ENCODE results near the gene NXNL1.
"Not testable (repeated sequence)": the region's sequence is repeated elsewhere in the genome, so short reads cannot be mapped to it uniquely, and the experiment has no call there.

The NXNL1 gene

DNA sequence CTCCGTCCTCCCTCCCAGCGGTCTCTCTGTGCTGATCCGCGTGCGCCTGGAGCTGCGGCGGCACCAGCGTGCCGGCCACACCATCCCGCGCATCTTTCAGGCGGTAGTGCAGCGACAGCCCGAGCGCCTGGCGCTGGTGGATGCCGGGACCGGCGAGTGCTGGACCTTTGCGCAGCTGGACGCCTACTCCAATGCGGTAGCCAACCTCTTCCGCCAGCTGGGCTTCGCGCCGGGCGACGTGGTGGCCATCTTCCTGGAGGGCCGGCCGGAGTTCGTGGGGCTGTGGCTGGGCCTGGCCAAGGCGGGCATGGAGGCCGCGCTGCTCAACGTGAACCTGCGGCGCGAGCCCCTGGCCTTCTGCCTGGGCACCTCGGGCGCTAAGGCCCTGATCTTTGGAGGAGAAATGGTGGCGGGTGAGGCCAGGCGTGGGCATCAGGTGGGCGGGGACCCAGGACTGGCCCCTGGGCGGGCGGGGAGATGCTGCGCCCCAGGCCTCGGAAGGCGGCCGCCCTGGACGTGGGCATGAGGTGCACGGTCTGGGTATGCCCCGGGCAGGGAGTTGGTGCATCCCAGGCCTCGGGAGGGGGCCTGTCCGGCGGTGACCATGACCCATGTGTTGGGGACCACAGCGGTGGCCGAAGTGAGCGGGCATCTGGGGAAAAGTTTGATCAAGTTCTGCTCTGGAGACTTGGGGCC is 26.0 kb upstream of the NXNL1 start:
- DNase-seq: no peak

DNA sequence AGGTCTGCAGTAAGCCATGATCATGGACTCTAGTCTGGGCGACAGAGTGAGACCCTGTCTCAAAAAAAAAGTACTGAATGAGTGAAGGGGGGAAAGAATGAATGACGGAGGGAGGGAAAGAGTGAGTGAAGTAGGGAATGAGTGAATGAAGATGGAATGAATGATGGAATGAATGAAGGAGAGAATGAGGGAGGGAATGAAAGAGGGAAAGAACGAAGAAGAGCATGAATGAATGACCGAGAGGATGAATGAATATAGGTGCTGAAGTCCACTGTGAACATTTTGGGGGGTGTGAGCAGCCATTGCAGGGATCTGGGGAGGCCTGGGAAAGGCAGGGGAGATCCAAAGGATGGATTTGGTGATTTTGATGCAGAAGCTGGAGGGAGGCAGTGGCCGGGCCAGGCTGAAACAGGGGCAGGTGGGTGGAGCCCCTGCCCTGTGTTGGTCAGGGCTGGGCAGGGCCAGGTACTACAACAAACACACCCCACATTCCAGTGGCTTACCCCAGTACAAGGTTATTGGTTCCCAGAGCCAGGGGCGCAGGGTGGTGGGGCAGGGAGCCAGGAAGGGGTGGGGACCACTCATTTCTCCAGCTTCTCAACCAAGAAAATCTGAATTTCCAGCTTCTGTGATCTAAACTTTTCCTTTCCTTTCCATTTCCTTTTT is 23.9 kb upstream of the NXNL1 start:
- no peak for DNase-seq

DNA sequence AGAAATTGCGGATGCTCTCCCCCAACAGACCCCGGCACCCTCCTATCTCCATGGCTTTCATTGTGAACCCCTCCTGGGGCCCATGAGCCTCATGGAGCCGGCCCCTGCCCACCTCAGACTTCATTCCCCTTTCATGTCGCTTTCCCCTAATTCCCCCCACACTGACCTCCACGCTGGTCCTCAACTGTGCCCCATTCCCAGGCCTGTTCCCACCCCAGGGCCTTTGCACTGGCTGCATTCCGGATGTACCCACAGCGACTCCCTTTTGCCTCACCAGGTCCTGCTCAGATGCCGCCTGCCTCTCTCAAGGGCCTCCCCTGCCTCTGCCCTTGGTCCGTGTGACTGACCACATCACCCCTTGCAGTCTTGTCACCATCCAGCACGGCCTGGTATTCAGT is 22.9 kb upstream of the NXNL1 start:
- DNase-seq: no peak

DNA sequence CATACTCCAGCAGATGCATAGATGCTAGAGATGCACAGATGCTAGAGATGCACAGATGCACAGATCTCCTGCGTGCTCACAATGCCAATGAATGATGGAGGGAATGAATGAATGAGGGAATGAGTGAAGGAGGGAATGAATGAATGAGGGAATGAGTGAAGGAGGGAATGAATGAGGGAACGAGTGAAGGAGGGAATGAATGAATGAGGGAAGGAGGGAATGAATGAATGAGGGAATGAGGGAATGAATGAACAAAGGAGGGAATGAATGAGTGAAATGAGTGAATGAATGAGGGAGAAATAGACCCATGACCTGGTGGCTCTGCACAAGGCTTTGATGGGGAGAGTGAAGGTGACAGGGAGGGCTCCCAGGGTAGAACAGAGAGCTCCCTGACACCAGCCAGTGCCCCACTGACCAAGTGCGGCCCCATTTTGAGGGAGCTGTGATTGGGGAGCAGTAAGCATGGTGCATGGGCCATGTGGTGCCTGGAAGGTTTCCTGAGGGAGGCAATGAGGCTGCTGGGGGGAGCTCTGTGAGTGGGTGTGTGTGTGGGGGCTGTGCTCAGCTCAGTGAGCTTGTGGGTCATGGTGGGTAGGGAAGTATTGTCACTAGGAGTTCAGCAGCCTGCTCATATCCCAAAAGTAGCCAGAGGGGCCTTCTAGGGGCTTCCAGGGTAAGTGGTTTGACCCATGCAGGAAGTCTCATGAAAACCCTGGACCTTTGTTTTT is 22.3 kb upstream of the NXNL1 start:
- no peak for DNase-seq

DNA sequence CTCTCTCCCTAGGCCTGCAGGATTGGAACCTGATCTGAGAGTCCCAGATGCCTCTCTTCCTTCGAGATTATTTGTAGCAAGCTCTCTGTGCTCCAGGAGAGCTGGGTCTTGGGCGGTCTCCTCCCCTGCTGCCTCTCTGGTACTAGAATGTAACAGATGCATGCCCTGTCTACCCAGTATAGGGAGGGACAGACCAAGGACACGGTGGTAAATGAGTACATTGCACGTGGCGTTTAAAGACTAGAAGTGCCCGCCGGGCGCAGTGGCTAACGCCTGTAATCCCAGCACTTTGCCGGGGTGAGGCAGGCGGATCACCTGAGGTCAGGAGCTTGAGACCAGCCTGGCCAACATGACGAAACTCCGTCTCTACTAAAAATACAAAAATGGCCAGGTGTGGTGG is 21.3 kb upstream of the NXNL1 start:
- DNase-seq: no peak

DNA sequence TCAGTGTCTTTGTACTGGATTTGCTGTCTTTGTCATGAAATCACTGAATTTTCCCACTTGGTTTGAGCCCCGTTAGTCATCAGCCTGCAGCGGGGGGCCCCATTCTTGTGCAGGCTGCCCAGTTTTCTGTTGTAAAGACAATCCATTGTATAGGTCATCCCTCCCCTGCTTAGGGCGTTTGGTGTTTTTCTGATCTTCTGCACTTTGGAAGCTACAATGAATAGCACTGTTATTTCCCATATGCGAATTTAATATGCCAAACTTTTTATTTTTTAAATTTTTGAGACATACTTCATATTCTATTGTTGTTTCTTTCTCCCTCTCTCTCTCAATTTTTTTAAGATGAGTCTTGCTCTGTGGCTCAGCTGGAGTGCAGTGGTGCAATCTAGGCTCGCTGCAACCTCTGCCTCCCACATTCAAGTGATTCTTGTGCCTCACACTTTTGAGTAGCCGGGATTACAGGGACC is 18.6 kb upstream of the NXNL1 start:
- DNase-seq: no peak

DNA sequence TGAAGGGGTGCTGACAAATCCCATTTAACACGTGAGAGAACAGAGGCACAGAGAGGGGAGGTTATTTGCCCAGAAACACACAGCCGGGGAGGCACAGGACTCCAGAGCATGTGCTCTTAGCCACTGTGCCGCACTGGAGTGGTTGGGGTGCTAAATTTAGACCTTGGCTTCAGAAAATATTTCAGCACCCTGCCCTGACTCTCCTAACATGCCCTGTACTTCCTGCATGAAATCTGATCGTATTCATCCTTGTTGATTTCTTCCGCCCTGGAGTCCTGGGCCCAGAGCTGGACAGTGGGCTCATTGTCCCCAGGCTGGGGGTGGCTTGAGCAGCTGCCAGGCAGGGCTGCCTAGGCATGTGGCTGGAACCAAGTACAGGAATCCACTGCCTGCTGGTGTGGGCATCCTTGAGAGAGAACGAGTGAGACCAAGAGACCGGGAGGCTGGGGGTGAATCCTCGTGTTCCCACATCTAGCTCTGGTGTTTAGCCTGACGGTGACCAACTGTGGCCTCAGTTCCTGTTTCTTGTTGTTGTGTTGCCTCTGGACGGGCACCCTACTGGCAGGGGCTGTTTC is 14.9 kb upstream of the NXNL1 start:
- no peak for DNase-seq

DNA sequence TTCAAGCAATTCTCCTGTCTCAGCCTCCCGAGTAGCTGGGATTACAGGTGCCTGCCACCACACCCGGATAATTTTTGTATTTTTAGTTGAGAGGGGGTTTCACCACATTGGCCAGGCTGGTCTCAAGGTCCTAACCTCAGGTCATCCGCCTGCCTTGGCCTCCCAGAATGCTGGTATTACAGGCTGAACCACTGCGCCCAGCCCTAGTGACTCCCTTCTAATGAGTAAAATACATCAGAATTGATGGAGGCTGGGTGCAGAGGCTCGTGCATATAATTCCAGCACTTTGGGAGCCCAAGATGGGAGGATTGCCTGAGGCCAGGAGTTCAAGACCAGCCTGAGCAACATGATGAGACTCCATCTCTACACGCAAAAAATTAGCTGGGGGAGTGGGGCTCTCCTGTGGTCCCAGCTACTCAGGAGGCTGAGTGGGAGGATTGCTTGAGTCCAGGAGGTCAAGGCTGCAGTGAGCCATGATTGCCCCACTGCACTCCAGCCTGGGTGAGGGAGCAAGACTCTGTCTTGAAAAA is 14.3 kb upstream of the NXNL1 start:
- not testable (repeated sequence) for DNase-seq

DNA sequence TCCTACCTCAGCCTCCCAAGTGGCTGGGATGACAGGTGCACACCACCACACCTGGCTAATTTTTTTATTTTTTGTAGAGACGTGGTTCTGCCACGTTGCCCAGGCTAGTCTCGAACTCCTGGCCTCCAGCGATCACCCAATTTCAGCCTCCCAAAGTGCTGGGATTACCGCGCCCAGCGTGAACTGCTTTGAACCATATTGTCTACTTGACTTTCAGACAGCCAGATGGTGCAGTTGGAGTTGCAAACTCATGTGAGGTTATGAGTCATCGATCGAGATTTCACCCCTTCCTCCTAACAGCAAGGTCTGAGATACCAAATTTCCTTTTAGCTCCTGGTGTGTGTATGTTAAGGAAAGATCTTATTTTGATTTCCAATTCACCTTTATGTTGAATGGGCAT is 12.3 kb upstream of the NXNL1 start:
- no peak for DNase-seq

DNA sequence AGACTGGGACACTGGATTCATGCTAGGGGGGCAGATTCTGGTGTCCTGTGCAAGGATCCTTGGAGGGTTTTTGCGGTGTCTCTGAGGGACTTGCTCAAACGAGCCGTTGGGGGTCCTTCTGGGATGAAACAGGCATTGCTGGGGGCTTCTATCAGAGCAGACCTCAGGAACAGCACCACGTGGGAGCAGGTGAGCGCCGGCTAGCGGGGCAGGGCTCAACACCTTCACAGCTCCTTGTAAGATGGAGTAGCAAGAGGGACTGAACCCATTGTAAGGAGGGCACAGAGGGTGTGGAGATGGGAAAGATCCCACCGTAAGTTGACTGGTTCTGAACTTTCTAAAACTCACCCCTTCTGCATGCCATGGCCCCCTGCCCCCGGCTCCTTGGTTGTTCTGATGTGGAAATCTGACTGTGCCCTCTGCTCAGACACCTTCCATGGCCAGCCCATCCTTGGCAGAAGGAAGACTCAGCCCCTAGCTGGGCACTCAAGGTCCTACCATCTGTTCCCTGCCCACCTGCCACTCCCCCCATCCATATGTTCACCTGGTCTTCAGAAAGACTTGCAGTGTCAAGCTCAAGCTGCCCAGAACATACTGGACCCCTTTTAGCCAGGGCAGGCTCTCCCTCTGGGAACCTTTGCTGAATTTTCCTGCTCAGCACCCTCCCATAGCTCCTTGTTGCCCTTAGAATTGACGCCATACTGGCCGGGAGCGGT is 10.8 kb upstream of the NXNL1 start:
- DNase-seq: no peak

DNA sequence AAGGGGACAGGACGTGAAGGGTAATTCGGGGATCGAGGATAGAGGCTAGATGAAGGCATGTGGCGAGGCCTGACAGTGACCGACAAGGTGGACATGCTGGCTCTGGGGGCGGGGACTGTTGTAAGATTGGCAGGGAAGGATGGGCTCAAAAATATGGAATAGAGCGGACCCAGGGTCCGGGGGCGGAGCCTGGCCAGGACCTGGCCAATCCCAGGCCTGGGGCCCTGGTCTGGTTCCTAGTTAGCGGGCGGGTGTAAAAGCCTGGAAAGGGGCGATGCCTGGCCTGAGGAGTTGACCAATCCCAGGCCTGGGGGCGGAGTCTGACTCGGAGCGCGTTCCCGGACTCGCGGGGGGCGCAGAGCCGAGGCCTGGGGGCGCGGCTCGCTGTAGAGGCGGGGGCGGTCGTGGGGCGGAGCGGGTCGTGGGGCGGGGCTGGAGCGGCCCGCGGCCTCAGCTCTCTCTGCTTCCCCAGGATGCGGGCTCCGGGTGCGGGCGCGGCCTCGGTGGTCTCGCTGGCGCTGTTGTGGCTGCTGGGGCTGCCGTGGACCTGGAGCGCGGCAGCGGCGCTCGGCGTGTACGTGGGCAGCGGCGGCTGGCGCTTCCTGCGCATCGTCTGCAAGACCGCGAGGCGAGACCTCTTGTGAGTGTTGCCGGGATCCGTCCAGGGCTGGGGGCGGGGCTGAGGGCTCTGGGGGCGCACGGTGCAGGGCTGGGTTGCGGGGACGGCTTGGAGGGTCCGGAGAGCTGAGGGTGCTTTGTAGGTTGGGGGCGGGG is 9.5 kb upstream of the NXNL1 start, which contains the start of gene SLC27A1:
Gene SLC27A1, plus strand, starts transcription at position 457 of the 774 bp plus-strand sequence. Its CDS starts 17 bp downstream, at position 474.
- peak; percentile 96 for DNase-seq

DNA sequence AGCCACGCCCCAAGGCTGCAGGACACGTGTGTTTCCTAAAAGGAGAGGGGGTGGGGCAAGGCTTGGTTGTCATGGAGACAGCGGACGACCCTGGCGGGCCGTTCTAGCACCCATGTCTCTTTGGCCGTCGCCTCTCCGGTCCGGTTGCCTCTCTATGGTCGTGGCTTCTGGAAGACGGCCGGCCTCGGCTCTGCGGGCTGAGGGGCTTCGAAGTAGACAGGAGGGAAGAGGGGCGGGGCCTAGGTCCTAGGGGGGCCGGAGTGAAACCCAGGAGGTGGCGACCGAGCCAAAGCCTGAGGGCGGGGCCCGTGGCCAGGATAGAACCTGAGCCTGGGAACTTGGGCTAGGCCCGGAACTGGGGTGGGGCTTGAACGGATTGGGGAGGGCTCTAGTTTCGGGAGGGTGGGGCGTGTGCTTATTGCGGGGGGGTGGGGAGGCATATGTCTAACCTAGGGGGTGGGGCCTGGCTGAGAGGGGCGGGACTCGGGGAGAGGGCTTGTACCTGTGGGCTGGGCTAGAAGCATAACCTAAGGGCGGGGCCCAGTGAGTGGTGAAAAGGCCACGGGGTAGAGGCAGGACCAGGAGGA is 8.8 kb upstream of the NXNL1 start:
- DNase-seq: peak; percentile 91

DNA sequence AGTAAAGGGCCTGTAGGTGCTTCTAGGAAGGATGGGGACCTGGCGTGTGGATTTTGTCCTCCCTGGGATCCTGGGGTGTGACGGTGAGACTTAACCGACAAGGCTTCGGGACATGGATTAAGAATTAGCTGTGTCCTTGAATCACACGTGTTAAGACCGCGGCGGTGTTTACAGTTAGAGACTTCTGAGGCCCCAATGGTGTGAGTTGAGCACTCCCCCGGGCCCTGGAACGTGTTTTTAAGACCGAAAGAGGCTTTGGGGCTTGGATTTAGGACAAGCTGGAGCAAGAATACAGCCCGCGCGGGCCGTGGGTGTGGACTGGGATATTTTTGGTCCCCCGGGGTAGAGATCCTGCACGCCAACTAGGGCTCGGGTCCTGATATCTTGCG is 8.4 kb upstream of the NXNL1 start:
- no peak for DNase-seq

DNA sequence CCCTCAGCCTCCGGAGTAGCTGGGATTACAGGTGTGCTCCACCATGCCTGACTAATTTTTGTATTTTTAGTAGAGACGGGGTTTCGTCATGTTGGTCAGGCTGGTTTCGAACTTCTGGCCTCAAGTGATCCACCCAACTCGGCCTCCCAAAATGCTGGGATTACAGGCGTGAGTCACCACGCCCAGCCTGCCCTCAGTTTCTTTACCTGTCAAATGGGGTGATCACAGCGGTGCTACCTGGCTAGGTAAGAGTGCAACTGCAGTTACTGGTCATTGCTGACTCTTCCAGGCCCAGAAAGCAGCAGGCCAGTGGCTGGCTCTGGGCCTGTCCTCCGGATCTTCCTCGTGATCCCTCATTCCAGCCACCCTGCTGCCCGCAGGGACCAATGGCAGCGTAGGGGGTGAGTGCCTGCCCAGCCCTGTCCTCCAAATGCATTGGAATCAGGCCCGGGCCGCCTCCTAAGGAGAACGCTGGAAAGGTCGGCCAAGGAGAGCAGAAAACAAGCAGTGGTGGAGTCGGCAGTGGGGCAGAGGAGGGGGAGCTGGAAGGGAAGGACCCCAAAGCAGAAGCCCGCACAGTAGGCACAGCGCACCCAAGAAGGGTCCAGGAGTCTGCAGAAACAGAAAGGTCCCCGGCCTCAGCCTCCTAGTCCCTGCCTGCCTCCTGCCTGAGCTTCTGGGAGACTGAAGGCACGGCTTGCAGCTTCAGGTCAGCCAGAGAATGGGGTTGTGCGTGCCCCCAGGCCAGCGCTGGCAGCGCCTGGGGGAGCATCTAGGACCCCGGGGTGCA is 7.8 kb upstream of the NXNL1 start:
- DNase-seq: no peak

DNA sequence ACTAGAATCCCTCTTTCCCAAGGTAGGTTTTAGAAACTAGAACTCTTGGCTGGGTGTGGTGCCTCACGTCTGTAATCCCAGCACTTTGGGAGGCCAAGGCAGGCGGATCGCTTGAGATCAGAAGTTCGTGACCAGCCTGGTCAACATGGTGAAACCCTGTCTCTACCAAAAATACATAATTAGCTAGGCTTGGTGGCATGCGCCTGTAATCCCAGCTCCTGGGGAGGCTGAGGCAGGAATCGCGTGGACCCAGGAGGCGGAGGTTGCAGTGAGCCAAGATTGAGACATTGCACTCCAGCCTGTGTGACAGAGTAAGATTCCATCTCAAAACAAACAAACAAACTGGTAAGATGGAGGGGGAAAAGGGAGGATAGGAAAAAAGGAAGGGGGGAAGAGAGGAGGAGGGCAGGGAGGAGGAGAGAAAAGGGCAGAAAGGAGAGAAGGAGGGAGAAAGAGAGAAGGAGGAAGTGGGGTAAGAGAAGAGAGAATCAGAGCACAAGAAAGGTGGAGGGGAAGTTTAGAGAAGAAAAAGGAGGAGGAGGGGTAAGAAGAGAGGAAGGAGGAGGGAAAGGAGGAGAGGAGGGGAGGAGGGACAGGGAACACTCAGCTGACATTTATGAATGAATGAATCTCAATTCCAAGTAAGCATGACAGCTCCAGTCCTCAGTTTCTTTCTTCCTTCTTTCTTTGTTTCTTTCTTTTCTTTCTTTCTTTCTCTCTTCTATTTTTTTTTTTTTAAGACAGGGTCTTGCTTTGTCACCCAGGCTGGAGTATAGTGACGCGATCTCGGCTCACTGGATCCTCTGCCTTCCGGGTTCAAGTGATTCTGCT is 7.0 kb upstream of the NXNL1 start:
- no peak for DNase-seq

DNA sequence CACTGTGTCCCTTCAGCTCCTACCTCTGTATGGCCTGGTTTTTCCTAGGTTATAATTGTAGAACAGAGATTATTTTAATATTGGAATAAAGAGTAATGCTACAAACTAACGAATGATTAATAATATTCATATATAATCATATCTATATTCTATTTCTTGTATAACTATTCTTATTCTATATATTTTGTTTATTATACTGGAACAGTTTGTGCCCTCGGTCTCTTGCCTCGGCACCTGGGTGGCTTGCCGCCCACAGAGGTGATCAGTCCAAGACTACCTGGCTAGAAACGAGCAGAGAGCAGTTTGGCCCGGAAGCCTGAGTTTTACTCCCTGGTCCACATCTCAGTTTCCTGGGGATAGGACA is 5.7 kb upstream of the NXNL1 start:
- DNase-seq: no peak

DNA sequence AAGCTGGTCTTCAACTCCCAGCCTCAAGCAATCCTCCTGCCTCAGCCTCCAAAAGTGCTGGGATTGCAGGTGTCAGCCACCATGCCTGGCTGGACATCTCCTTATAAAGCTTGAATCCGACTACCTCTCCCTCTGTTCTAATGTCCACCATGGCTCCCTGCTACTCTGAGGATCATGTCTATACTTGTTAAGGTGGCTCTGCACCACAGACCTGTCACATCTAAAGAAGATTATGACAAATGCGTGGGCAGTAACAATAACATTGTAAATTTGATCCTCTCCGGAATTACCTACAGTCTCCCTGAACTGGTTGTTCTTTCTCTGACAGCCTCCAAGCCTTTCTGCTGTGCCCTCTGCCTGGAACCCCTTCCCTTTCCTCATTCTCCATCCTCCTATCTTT is 1.8 kb downstream of the NXNL1 start:
- no peak for DNase-seq

DNA sequence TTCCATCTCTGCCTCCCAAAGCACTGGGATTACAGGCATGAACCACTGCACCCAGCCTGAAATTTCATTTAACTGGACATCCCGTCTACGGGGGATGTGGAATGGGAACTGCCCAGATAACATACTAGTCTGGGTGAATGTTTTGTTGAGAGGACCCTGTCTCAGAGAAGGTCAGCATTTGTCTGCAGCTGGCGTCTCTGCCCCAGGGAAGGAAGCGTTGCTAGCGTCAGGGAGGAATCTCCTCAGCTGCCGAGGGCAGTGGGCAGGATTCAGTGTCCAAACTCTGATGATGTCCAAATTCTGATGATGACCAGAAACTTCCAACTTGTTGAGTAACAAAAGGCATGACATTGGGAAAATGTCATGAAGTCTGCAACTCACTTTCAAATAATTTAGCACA is 3.1 kb downstream of the NXNL1 start:
- DNase-seq: no peak

DNA sequence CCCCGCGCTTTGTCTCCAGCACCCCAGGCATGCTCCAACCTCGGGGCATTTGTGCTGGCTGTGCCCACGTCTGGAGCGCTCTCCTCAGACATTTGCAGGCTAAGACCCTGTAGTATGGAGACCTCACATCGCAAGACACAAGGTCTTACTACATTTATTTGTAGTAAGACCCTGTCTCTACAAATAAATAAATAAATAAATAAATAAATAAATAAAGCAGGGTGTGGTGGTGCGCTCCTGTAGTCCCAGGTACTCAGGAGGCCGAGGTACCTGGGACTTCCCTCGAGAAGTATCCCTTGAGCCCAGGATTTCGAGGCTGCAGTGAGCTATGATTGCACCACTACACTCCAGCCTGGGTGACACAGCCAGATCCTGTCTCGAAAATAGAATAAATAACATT is 4.6 kb downstream of the NXNL1 start:
- no peak for DNase-seq

Measured in NCI-H774 (cell line).